Sigmoid colon (tissue), 7 donors: ENCODE measurements around the gene IL1RAPL1. TPM values are rescaled to one million over a fixed set of nuclear protein-coding genes. Genes with fewer than 3 reads are reported as not detected.

Experiments used
- DNase-seq: peaks from one replicate; pipeline ENCODE4 v3.0.0-alpha.2; 2019
- H3K27ac ChIP-seq, 4 donors: fragments of 200-600 bp; sonication (generic); one replicate each; pipeline ENCODE4 v1.5.1; 2016 to 2019; ENCODE audit warnings: mild to moderate bottlenecking in 1 of 4
- H3K27me3 ChIP-seq, 3 donors: fragments of 200-600 bp; sonication (generic); one replicate each; pipeline ENCODE4 v1.5.1; 2019; ENCODE audit warnings: mild to moderate bottlenecking in 1 of 3
- H3K36me3 ChIP-seq, 4 donors: fragments of 200-600 bp; sonication (generic); one replicate each; pipeline ENCODE4 v1.5.1; 2016 to 2019
- H3K4me1 ChIP-seq, 4 donors: fragments of 200-600 bp; sonication (generic); one replicate each; pipeline ENCODE4 v1.5.1; 2017 to 2019
- H3K4me3 ChIP-seq, 4 donors: fragments of 200-600 bp; sonication (generic); one replicate each; pipeline ENCODE4 v1.5.1; 2017 to 2019; ENCODE audit warnings: mild to moderate bottlenecking in 2 of 4, moderate library complexity in 1 of 4
- H3K9me3 ChIP-seq, 4 donors: fragments of 200-600 bp in 3 of 4; sonication (generic) in 3 of 4; one replicate each; pipeline versions ENCODE4 v1.5.1 to v1.6.1; 2013 to 2019
- CTCF ChIP-seq, 4 experiments: fragments of 450-650 bp in 3 of 4; fragments of 200-600 bp in 1 of 4; IDR thresholded peaks; one replicate each; pipeline ENCODE4 v1.5.1; 2016 to 2019; ENCODE audit warnings: antibody characterized with exemption in 4 of 4, mild to moderate bottlenecking in 3 of 4, moderate library complexity in 2 of 4
- EP300 ChIP-seq, 4 donors: sonication (generic); formaldehyde crosslinking; IDR thresholded peaks; one replicate each; pipeline ENCODE4 v1.6.1; 2017; ENCODE audit warnings: antibody characterized with exemption in 4 of 4
- POLR2A ChIP-seq, 2 donors: fragments of 450-650 bp; IDR thresholded peaks; one replicate each; pipeline ENCODE4 v1.6.1; 2016; ENCODE audit warnings: antibody characterized with exemption in 2 of 2, mild to moderate bottlenecking in 2 of 2, moderate library complexity in 2 of 2
- POLR2AphosphoS5 ChIP-seq, 4 donors: sonication (generic); formaldehyde crosslinking; IDR thresholded peaks; one replicate each; pipeline ENCODE4 v1.6.1; 2017; ENCODE audit warnings: antibody characterized with exemption in 4 of 4
- WGBS, 2 donors: extraction: QIAGEN DNeasy Blood & Tissue Kit; methylation state at CpG; one replicate each; pipeline ENCODE4 v1.1.7; 2013; 5-methylcytosine and 5-hydroxymethylcytosine counted together
- intact Hi-C: fragments of 100-400 bp; cut with DNase I; formaldehyde crosslinking; loops from one replicate; pipeline ENCODE4 v1.15.1; 2023
- polyA plus RNA-seq, 3 donors: library from polyadenylated mRNA; stranded (reverse); fragments of 200-250 nt; gene quantifications; one replicate each; pipeline ENCODE4 v1.2.3, GENCODE V29; 2013
- total RNA-seq, 4 donors: library from RNA; depleted of rRNA; stranded (reverse); fragments of >200 nt; gene quantifications; one replicate each; pipeline ENCODE4 v1.1.0, GENCODE V29; 2016
- donor health status: healthy with polysubstance abuse.
- donor health status: Bipolar disorder and iron deficiency.
- donor health status: healthy.

Gene IL1RAPL1
- total and polyA plus RNA-seq, 7 donors = 0.07 to 2.5 (median 1.2) TPM; not detected in 2

- WGBS, 2 donors = 85 to 86% methylated on average over 4 of the region's 4 CpGs
- Histone ChIP-seq H3K4me1 (no peaks in the 10 kb centered on the region), H3K36me3 (no peaks in the 10 kb centered on the region), H3K9me3 (no peaks in the 10 kb centered on the region), H3K4me3 (no peak overlapping the region), H3K27me3 (no peaks in the 10 kb centered on the region), H3K27ac (no peak overlapping the region)
- intact Hi-C loops = no loop called here
- no peak for DNase-seq
- TF ChIP-seq CTCF (IDR thresholded peaks at IDR 0.05) (no peak), POLR2AphosphoS5 (IDR thresholded peaks at IDR 0.05) (no peak), POLR2A (IDR thresholded peaks at IDR 0.05) (no peak), EP300 (IDR thresholded peaks at IDR 0.05) (no peak)
These were observed 655.6 kb downstream of the IL1RAPL1 start for GRCh38 chrX:29242856-29243255.

- no peak overlapping the region for H3K4me3 ChIP-seq
- H3K27ac ChIP-seq = no peak overlapping the region
- intact Hi-C loops = no loop called here
- WGBS, 2 donors = 94 to 97% methylated on average over 2 of the region's 2 CpGs
- H3K9me3 ChIP-seq = no peaks in the 10 kb centered on the region
- no peaks in the 10 kb centered on the region for H3K36me3 ChIP-seq
- DNase-seq = no peak
- H3K27me3 ChIP-seq = no peaks in the 10 kb centered on the region
- H3K4me1 ChIP-seq = no peaks in the 10 kb centered on the region
- TF ChIP-seq POLR2AphosphoS5 (IDR thresholded peaks at IDR 0.05) (no peak), EP300 (IDR thresholded peaks at IDR 0.05) (no peak)
These were observed 656.7 kb downstream of the IL1RAPL1 start for GRCh38 chrX:29243942-29244341.

- intact Hi-C loops = no loop called here
- no peaks in the 10 kb centered on the region for H3K36me3 ChIP-seq
- H3K4me1 ChIP-seq = peaks cover 0 to 10% (median 0%) of the 10 kb centered on the region in 4 donors
- WGBS, 2 donors = 63 to 74% methylated on average over 1 of the region's 1 CpG
- DNase-seq = no peak
- no peaks in the 10 kb centered on the region for H3K27me3 ChIP-seq
- no peak overlapping the region for H3K4me3 ChIP-seq
- no peaks in the 10 kb centered on the region for H3K9me3 ChIP-seq
- TF ChIP-seq EP300 (IDR thresholded peaks at IDR 0.05) (no peak), CTCF (IDR thresholded peaks at IDR 0.05) (no peak), POLR2AphosphoS5 (IDR thresholded peaks at IDR 0.05) (no peak), POLR2A (IDR thresholded peaks at IDR 0.05) (no peak)
- H3K27ac ChIP-seq = no peak overlapping the region
These were observed 667.3 kb downstream of the IL1RAPL1 start for GRCh38 chrX:29254515-29254914.

- DNase-seq = no peak
- no peaks in the 10 kb centered on the region for H3K9me3 ChIP-seq
- H3K36me3 ChIP-seq = no peaks in the 10 kb centered on the region
- H3K4me3 ChIP-seq = no peak overlapping the region
- peak overlapping the region in 2 of 4 donors; percentile 3 to 31 for H3K27ac ChIP-seq
- TF ChIP-seq CTCF (IDR thresholded peaks at IDR 0.05) (no peak), EP300 (IDR thresholded peaks at IDR 0.05) (no peak)
- no peaks in the 10 kb centered on the region for H3K27me3 ChIP-seq
- 45 to 62% methylated on average over 3 of the region's 3 CpGs for WGBS, 2 donors
- H3K4me1 ChIP-seq = peaks cover 0 to 10% (median 0%) of the 10 kb centered on the region in 4 donors
- intact Hi-C loops = no loop called here
These were observed 670.3 kb downstream of the IL1RAPL1 start for GRCh38 chrX:29257521-29257920.

- H3K4me1 ChIP-seq = no peaks in the 10 kb centered on the region
- DNase-seq = no peak
- H3K4me3 ChIP-seq = no peak overlapping the region
- intact Hi-C loops = no loop called here
- H3K9me3 ChIP-seq = no peaks in the 10 kb centered on the region
- no peaks in the 10 kb centered on the region for H3K36me3 ChIP-seq
- no peak overlapping the region for H3K27ac ChIP-seq
- no peaks in the 10 kb centered on the region for H3K27me3 ChIP-seq
- TF ChIP-seq EP300 (IDR thresholded peaks at IDR 0.05) = no peak
These were observed 682.1 kb downstream of the IL1RAPL1 start for GRCh38 chrX:29269390-29269789.

- Histone ChIP-seq H3K9me3 (no peaks in the 10 kb centered on the region), H3K27ac (no peak overlapping the region), H3K36me3 (no peaks in the 10 kb centered on the region), H3K4me3 (no peak overlapping the region), H3K27me3 (no peaks in the 10 kb centered on the region), H3K4me1 (no peaks in the 10 kb centered on the region)
- WGBS, 2 donors = 31 to 64% methylated on average over 3 of the region's 3 CpGs
- no peak for DNase-seq
- no peak for TF ChIP-seq EP300 (IDR thresholded peaks at IDR 0.05)
- TF ChIP-seq POLR2AphosphoS5 (IDR thresholded peaks at IDR 0.05) = no peak
- no peak for TF ChIP-seq CTCF (IDR thresholded peaks at IDR 0.05)
- intact Hi-C loops = no loop called here
These were observed 687.3 kb downstream of the IL1RAPL1 start for GRCh38 chrX:29274517-29274916.
